ENCODE results near the gene XRCC3. TPM values are rescaled to one million over a fixed set of nuclear protein-coding genes. Genes with fewer than 3 reads are reported as not detected.

The XRCC3 gene
- total RNA-seq, 1 experiment from 2014 or later: 36.8 TPM

- Histone ChIP-seq H3K4me1 (ENCODE audit: control insufficient read depth, insufficient read depth, low read length) (no peaks in the 10 kb centered on the region), H3K27ac (ENCODE audit: low read length) (no peak overlapping the region), H3K36me3 (ENCODE audit: control insufficient read depth, insufficient read depth, low read length) (peaks cover 31% of the 10 kb centered on the region), H3K9me3 (ENCODE audit: control insufficient read depth, insufficient read depth, low read depth, low read length) (no peaks in the 10 kb centered on the region), H3K4me3 (ENCODE audit: low read depth in 2 of 2, low read length in 2 of 2) (no peak overlapping the region), H3K27me3 (ENCODE audit: control insufficient read depth, insufficient read depth, low read length) (no peaks in the 10 kb centered on the region)
- no peak for ATAC-seq
- TF ChIP-seq POLR2AphosphoS5 (IDR thresholded peaks at IDR 0.05; ENCODE audit: low read depth, low read length): no peak
- no peak for TF ChIP-seq REST (IDR thresholded peaks at IDR 0.05; ENCODE audit: insufficient read depth in 1 of 2, low read depth in 2 of 2, low read length in 1 of 2)
- no peak for TF ChIP-seq CTCF (IDR thresholded peaks at IDR 0.05)
- TF ChIP-seq SIN3A (IDR thresholded peaks at IDR 0.05; ENCODE audit: borderline replicate concordance, insufficient read depth, low read depth, low read length): no peak
- TF ChIP-seq TCF7L2 (IDR thresholded peaks at IDR 0.05; ENCODE audit: low read depth, low read length): no peak
- in situ Hi-C loops (cut with HindIII; ENCODE audit: low pct_unique_long_range_greater_than_20kb, low sequenced_read_pairs) (no loop called here), intact Hi-C loops (cut with micrococcal nuclease; ENCODE audit: unreplicated experiment) (loop anchor here (10.0 kb wide), 1 partner anchor 61 kb away; no protein-coding TSS in a partner anchor)
- no peak for DNase-seq (ENCODE audit: low read depth, low spot score)
- POLR2A ChIA-PET: no interaction called here
- BruUV-seq (replicated peaks): no TSS peak
- CTCF ChIA-PET: no interaction called here
Measured at GRCh38 chr14:103675957-103676356, 39.3 kb downstream of the XRCC3 start.

GRCh38 chr14:103671911-103672310 lies 43.3 kb downstream of the XRCC3 start:
- no peak overlapping the region for H3K4me3 ChIP-seq (ENCODE audit: low read depth in 2 of 2, low read length in 2 of 2)
- in situ Hi-C loops (cut with HindIII; ENCODE audit: low pct_unique_long_range_greater_than_20kb, low sequenced_read_pairs) (no loop called here), intact Hi-C loops (cut with micrococcal nuclease; ENCODE audit: unreplicated experiment) (loop anchor here (10.0 kb wide), 1 partner anchor 57 kb away; no protein-coding TSS in a partner anchor)
- H3K36me3 ChIP-seq (ENCODE audit: control insufficient read depth, insufficient read depth, low read length): peaks cover 23% of the 10 kb centered on the region
- no peaks in the 10 kb centered on the region for H3K4me1 ChIP-seq (ENCODE audit: control insufficient read depth, insufficient read depth, low read length)
- no TSS peak for BruUV-seq (replicated peaks)
- POLR2A ChIA-PET: no interaction called here
- TF ChIP-seq POLR2AphosphoS5 (IDR thresholded peaks at IDR 0.05; ENCODE audit: low read depth, low read length): no peak
- TF ChIP-seq TCF7L2 (IDR thresholded peaks at IDR 0.05; ENCODE audit: low read depth, low read length): no peak
- no peak for TF ChIP-seq CTCF (IDR thresholded peaks at IDR 0.05)
- no peak for TF ChIP-seq REST (IDR thresholded peaks at IDR 0.05; ENCODE audit: insufficient read depth in 1 of 2, low read depth in 2 of 2, low read length in 1 of 2)
- no peak for TF ChIP-seq SIN3A (IDR thresholded peaks at IDR 0.05; ENCODE audit: borderline replicate concordance, insufficient read depth, low read depth, low read length)
- H3K27ac ChIP-seq (ENCODE audit: low read length): no peak overlapping the region
- CTCF ChIA-PET: no interaction called here
- DNase-seq (ENCODE audit: low read depth, low spot score): no peak
- no peak for ATAC-seq
- no peaks in the 10 kb centered on the region for H3K27me3 ChIP-seq (ENCODE audit: control insufficient read depth, insufficient read depth, low read length)
- no peaks in the 10 kb centered on the region for H3K9me3 ChIP-seq (ENCODE audit: control insufficient read depth, insufficient read depth, low read depth, low read length)

Data from Panc1 (cell line).